NCI-H146 treated with DMSO at 0.1 percent for 48 hours (cell line): Measurements from ENCODE around the gene AMPH.
"Not testable (repeated sequence)": the region's sequence is repeated elsewhere in the genome, so short reads cannot be mapped to it uniquely, and the experiment has no call there.

Experiments
- DNase-seq: peaks from one replicate; lab custom pipeline; 2025; ENCODE audit not compliant: unreplicated experiment; lab: John Stamatoyannopoulos, UW

AMPH gene

DNA sequence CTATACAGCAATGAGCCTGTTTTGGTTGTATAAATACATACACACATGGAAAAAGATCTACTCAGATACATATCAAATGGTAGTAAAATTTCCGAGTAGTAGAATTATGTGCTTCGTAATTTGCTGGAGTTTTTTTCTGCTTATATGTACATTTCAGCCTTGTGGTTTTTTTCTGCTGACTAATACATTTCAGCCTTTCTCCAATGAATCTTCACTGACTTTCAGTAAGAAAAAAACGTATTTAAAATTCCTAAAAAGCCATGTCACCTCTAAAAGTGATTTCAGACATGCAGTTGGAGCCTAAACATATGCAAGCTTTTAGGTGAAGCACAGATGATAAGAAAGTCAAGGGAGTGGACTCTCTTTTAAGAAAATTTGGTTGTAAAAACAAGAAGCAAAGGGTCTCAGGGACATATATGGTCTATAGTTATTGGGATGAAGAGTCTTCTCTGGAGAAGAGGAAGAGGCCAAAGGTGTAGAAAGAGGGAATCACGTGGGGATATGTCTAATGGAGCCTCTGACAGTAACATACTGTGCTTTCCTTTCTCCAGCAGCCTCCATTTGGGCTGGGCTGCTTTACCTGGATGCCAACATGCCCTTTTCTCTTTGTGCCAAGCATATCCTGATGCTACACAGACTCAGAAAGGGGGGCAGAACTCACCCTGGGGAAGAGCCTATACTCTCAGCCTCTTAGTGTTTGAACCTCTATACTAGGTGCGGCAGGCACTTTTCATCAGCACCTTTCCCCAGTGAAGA is 2.4 kb downstream of the AMPH start:
- no peak for DNase-seq

DNA sequence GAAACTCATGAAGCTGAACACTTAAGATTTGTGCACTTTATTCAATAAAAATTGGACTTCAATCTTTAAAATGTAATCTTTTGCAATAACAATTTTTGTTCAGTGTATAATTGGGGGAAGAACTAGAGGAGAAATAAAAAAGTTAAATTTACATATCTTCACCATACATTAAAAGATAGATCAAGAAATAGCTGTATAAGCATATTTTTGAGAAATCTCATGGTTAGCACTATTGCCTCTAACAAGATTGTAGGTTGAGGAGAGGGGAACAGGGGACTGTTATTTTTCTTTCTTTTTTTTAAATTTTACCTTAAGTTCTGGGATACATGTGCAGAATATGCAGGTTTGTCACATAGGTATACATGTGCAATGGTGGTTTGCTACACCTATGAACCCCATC is 5.3 kb downstream of the AMPH start:
- DNase-seq = no peak

DNA sequence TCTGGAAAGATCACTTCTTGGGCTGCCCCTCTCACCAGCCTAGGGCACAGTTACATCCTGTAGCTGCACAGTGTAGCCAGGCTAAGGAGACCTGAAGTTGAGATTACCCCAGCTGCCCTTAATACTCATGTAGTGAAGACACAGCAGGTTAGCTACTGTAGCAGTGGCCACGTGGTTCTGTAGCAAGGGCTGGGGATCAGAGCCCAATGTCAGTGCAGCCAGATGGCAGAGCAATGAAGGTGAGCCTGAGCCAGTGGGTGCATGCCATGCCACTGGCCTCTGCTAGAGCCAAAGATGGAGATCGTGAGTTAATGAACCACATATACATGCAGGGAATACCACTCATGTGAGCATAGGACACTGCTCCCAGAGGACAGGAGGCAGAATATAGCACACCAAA is 15.5 kb downstream of the AMPH start:
- DNase-seq = no peak

DNA sequence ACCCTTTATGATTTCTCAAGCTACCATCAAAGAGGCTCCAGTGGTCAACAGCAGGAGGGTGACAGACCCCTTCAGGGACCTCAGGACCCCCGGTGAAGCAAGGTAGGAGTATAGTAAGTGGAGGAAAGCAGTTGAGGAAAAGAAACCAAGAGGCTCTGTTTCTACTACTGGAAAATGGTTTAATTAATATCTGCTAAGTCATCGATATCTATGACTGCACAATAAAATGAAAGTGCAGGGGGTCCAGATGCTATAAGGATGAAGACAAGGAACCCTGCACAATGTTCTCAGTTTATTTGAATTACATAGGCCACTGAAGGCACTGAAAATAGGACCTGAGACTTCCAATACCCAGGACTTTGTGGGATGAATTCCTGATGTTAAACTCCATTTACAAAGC is 23.7 kb downstream of the AMPH start:
- DNase-seq = no peak

DNA sequence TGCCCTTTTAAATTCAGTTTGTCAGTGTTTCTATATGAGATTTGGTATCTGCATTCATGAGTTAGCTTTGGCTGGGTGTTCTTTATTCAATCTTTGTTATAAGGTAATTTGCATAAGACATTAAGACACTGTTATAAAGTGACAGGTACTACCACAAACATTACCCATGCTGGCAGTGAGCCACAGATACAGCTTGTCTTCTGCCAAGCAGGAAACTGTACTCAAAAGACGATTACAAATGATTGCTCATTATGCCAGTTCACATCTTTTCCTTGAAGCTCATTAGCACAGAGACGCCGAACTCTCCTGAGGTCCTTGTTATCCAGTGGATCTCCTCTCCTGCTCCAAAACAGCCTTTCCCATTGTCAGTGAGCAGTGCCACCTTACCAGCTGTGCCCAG is 30.4 kb downstream of the AMPH start:
- no peak for DNase-seq

DNA sequence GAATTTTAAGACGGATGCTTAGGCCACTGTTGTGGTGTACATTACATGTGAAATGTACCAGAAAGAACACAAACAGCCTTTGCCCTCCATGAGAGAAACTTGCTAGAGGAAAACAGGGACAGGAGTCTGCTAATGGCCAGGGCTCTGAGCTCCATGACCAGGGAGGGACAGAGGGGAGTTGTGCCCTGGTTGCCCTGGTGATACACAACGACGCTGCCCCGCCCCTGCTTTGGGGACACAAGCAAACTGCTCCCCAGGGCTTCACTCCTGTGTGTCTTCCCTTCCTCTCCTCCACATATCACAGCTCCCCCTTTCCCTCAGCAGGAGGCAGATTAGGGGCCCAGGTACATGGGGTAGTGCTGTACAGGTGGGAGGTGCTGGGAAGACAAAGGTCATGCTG is 36.2 kb downstream of the AMPH start:
- DNase-seq = no peak

DNA sequence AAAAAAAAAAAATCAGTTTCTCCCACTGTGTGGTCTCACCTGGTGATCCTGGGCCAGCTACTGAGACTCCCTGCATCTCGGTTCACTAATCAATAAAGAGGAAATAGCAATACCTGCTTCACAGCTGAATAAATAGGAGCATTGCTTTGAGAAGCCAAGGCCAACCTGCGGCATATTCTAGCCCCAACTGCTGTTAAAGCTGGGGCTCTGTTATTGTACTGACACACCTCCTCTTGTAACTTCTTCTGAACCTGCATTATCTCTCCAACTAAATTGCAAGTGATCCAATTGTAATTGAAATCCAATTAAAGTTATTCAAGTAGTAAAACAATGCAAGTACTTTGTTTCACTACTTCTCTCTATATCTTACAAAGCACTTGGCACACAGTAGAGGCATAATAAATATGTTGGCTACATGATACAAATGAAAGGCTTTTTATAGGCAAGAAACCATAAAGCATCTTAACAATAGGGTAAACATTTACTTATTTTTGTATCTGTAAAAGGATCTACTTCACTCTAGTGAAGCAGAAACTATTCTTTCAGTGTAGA is 38.4 kb downstream of the AMPH start:
- no peak for DNase-seq

DNA sequence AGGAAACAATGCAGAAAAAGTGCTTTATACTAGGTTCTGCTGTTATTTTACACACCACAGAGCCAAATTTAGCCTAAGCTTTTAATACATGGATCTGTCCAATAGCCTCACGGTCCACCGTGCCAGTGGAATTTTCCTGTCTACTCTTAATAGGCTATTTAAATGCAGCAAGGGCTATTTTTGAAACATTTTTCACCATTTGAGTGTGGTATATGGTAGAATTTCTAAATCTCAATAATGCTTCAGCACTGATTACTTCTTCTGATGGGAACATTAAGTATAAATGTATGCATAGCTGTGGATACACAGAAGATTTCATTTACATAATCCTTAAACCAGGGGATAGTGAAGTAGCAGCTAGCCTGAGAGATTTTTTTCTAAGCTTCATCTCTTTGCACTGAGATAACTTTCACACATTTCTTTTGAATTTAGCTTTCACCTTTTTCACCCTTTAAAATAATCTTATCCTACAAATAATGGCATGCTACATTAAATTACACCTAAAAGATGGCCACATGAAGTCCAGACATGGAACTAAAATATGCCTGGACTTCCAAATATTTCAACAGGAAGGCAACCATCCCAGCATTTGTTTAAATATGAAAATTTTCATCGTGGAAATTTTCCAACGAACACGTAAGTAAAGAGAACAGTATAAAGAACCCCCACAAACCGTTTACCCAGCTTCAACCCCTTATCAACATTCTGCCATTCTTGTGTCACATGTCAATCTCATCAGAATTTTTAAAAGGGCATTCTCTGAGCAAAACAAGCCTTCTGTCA is 45.4 kb downstream of the AMPH start:
- no peak for DNase-seq

DNA sequence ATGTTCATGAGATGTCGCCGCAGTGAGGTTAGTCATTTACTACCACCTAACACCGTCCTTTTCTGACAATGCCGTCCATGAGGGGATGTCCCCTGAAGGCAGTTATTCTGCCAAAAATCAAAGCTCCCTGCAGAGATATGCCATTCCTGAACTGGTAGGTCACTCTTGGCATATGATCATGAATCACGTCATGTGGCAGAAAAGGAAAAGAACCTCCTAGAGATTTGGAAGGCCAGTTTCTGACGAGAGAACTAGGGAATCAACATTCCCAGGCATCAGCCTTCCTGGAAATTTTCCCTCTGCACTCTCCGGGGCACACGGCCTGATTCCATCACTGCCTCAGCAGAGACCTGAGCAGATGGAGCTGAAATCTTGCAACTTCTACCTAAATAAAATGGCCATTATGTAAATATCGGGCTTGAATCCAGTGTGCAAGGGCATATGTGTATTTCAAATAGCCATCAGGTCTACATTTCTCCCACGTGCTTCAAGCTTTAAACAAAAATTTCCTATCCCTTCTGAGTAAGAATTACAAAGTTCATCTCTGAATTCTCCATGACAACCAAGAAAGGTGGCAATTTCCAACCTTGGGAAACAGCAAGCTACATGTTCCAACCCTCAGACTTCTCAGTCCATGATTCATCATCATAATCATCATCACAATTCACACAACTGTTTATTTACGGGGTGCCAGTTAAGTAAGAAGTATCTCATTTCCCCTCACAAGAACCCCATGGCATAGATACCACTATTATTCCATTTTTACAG is 46.5 kb downstream of the AMPH start:
- DNase-seq = no peak

DNA sequence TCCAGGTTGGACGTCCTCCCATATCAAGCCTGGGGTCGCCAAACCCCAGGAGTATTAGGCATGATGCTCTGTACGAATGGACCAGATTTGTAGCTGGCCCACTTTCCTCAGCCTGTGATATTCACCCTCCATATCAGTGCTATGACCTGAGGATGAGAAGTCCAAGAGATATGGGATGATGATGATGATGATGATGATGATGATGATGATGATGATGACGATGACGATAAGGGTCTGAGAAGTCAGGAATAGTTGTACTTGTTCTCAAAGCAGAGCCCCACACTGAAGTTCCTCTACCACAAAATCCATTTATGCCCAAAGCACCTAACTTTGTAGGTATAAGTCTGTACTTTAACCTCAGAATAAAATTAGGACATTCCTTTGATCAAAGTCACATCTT is 50.7 kb downstream of the AMPH start:
- DNase-seq = no peak

DNA sequence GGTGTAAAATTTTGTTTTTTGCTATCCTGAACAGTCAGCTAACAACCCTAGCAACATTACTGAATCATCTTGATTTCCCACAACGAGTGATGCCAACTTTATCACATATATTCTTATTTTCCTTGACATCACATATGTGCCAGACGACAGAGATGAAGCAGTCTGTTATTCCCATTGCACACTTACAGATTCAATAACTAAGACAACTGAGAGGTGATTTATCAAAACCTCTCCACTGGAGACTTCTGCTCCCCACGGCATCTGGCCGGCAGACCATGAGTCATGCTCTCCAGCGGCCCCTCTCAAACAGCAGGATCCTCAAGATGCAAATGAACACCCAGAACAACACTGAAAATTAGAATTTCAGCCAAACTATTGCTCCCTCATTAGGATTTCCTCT is 57.1 kb downstream of the AMPH start:
- DNase-seq = no peak

DNA sequence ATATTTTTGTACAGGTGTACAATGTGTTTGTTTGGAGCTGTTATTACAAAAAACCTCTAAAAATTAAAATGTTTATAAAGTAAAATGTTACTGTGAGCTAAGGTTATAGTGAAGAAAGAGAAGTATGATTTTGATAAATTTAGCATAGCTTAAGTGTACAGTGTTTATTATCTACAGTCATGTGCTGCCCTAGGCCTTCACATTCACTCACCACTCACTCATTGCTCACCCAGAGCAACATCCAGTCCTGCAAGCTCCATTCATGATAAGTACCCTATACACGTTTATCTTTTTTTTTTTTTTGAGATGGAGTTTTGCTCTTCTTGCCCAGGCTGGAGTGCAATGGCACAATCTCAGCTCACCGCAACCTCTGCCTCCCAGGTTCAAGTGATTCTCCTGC is 59.6 kb downstream of the AMPH start:
- not testable (repeated sequence) for DNase-seq

DNA sequence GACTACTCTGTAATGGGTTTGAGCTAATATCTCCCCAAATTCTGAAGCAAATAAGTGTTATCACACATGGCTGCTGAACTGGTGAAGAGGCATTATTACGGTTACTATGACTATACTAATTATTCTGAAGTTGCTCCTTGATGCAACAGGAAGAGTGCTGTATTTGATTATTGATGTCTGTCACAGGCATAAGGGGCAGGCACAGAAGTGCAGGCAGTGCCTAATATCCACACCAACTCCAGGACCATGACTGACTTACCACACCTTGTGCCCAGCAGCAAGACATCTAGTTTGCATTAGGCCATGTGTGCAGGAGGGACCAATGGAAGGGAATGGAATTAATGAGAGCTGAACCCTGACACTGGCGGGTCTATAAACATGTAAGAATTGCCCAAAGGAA is 62.7 kb downstream of the AMPH start:
- DNase-seq = no peak

DNA sequence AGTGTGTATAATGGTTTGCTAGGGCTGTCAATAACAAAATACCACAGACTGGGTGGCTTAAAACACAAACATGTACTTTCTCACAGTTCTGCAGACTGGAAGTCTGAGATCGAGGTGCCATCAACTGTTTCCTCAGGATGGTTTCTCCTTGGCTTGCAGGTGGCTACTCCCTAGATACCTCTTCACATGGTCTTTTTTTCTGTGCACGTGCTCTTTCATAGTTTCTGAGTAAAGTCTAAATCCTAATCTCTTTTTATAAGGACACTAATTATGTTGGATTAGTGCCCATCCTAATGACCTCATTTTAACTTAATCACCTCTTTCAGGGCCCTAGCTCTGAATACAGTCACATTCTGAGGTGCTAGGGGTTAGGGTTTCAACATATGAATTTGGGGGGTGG is 65.9 kb downstream of the AMPH start:
- no peak for DNase-seq

DNA sequence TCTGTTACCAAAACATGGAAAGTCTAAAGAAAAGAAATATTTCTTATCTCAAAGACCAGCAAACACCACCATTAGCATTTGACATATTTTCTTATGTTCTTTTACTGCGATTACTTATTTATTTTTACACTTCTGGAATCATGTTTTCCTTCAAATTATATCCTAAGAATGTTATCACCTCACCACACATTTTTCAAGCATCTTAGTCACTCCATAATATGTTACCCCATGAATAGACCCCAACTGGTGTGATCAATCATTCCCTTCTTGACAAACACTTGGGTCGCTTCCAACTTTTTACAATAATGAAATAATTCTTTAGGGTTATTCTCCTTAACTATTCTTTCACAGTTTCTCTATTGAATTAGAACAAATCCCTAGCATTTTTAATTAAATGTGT is 67.4 kb downstream of the AMPH start:
- DNase-seq = no peak

DNA sequence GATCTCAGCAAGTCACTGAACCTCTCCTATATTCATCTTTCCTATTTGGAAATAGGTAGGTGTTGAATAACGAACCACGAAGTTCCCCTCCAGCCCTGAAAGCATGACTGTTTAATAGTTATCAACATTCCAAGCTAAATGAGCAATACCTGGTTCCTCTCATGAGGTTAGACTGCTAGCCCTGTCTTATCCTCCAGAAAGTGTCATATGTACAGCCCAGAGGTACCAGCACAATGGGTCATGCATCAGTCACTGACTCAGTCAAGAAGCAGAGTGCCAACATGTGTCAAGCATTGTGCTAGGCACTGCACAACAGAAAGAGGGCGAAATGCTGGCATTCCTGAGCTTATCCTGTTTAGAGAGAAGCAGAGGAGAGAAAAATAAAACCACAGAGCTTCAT is 70.0 kb downstream of the AMPH start:
- DNase-seq = no peak

DNA sequence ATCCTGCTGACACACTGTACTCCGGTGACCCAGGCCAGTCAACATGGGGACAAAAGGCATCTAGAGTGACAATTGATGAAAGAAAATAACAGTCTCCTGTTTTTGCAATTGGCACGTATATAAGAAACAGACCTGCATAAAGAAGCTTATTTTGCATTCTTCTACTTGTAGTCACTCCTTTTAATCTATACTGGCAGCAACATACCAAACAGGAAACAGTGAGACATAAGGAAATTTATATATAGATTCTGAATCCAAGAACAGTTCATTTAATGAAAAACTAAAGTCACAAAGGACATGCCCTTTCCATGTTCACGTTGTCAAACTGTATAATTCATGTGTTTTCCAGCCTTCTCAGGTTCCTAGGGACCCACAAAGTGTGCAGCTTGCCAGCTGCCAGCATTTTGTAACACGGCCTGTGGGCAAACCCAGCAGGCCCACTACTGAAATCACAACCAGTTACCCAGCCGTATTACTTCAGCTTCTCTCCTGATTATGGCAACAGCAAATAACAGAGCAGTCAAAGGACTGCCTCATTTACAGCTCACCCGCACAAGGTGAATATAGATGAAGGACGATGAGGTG is 72.3 kb downstream of the AMPH start:
- no peak for DNase-seq

DNA sequence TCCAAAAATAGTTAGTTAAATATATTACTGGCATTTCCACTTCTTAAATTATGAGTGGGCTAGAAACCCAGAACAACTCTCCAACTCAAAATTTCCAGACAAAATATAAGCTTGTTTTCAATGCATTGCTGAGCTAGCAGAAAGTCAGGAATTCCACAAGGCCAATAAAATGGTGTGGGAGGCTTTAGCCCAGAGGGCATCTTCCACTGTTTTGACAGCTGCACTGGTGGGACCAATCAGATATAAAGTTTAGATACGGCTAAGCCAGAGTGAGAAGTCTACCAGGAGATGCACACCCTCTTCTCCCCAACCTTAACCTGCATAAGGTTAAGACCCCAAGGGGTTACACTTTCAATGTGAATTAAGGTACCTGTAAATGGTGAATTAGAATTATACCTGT is 76.6 kb downstream of the AMPH start:
- DNase-seq = no peak

DNA sequence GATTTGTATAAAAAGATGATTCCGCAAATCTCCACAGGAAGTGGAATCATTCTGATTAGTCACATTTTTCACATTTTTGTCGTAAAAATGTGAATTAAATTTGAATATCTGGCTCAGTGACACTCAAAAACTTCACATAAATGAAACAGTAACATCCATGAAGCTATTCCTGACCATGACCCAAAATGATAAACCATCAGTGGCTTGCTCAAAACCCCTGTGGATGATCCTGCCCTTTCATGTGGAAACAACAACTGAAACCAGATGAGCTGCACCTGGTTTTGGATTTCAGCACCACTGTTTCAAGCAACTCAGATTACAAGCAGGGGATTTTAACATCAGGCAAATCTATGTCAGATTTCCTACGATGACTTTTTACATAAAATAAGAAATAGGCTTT is 80.3 kb downstream of the AMPH start:
- no peak for DNase-seq

DNA sequence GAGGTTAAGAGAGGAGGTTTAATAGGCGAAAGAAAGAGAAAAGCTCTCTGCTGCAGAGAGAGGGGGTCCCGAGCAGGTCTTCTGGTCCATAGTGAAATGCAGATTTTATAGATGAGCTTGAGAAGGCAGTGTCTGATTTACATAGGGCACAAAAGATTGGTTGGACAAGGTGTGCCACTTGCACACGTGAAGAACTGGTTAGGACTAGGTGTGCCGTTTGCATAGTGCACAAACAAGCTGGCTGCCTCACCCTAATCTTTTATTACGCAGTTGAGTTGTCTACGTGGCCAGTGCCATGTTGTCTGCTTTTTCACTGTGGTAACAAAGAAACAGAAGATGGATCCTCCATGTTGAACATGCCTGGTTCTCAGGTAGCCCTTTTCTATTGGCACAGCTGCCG is 82.6 kb downstream of the AMPH start:
- peak; percentile 13 for DNase-seq

DNA sequence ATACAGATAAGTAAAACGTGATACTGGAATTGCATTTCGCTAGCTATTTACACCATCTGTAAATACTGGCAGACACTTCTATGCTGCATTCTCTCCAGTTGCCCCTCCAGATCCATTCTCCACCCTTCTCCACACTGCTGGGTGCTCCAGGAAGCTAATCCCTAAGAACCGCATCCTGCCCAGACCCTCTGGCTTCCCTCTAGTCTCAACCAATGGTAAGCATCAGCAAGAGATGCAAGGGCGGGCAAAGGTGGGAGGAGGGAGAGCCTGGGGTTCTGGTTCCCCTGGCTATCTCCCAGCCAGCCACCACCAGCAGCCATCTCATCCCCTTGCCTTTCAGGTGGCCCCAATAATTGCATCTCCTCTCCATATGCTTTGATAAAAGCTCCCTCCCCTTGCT is 84.4 kb downstream of the AMPH start:
- DNase-seq = no peak
